Renal cortex interstitium (tissue), 11 donors: ENCODE measurements around the gene ITPR3. TPM values are rescaled to one million over a fixed set of nuclear protein-coding genes. Genes with fewer than 3 reads are reported as not detected.

Experiments
- DNase-seq, 11 donors: peaks; one replicate each; pipeline ENCODE4 v3.0.0-alpha.2; 2013; ENCODE audit warnings: low read depth in 9 of 11, low spot score in 4 of 11; ENCODE audit errors: extremely low read depth in 1 of 11
- polyA plus RNA-seq, 3 donors: library from polyadenylated mRNA; unstranded; fragments of 120-200 nt; gene quantifications; one replicate each; pipeline ENCODE4 v1.2.1, GENCODE V29; 2013; ENCODE audit not compliant: insufficient read length in 3 of 3

Gene ITPR3
- polyA plus RNA-seq, 3 donors = 7.2 to 12.4 (median 8.6) TPM

DNA sequence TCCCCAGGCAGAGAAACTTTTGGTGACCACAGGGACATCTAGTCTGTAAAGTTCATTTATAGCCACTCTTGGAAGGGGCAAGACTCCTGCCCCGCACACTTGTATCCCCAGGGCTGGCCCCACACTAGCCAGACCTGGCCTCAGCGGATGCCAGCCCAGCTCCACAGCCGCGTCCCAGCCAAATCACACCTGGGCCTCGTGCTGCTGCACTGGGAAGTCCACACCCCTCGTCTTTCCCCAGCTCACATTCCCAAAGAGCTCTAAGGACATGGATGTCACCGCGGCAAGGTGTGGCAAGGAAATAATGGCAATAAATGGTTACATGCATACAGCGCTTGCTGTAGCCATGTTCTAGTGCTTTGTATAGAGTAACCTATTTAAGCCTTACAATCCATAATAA, 117.0 kb downstream of the ITPR3 start:
- no peak for DNase-seq

DNA sequence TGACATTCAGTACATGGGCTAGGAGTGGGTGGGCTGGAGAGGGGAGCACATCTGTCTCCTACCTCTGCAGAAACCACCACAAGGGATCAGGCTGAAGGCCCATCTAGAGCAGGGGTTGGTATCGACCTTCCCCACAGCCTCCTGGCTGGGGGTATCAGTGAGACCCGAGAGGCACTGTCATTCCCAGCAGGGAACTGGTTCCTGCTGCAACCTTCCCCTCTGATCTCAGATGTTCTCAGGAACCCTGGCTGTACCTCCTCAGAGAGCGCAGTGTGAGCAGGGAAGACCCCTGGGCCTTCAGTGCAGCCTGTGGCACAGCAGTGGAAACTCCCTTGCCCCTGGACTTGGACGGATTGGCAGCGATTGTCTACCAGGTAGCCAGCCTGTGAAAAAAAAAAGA, 117.8 kb downstream of the ITPR3 start:
- DNase-seq = no peak

DNA sequence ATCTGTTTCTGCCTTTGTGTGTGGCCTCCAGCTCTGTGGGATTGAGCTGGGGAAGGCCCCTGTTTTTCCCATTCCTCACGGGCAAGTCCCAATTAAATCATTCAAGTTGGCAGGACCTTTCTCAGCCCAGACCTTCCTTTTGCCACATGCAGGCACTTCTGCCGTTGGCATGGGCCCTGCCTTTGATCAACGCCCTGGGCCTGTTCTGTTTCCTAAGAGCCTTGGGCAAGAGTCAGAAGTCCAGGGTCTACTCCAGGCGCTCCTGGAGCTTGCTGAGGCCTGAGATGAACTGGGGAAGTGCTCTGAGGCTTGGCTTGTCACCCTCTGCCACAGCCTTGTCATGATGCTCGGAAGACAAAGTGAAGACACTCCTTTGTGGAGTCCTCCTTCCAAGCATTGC, 118.4 kb downstream of the ITPR3 start:
- no peak for DNase-seq

DNA sequence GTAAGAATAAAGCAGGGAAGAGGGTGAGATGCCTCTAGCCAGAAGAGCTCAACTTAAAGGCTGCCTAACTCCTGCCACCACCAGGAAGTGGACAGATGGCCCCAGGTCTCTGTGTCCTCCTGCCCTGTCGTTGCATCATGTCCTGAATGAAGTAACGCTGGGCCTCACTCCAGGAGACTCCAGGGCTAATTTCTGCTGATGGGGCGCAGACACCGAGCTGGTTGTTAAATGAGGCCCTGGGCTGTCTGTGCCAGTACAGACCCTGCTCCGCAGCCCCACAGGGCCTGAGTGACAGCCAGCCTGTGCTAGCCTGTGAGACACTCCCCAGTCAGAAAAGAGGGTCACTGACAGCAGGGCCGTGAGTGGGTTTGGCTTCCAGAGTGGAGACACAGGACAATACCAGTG, 119.1 kb downstream of the ITPR3 start:
- DNase-seq = no peak

DNA sequence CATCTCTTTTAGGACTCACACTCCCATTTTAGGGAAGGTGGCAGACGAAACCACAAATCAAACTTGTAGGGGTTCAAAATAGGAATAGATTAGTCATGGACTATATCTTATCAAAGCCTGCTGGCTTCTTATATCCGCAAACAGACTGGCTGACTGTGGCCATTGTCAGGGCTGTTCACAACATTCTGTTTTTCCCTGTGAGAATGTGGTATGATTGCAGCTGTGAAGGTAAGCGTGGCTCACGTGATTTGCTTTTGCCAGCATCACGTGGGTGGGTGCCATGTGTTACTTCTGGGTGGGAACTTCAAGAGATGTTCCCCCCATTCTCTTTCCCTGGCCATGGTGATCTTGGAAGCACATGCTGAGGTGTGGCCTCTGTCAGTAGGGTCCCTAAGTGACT, 119.7 kb downstream of the ITPR3 start:
- DNase-seq = no peak

DNA sequence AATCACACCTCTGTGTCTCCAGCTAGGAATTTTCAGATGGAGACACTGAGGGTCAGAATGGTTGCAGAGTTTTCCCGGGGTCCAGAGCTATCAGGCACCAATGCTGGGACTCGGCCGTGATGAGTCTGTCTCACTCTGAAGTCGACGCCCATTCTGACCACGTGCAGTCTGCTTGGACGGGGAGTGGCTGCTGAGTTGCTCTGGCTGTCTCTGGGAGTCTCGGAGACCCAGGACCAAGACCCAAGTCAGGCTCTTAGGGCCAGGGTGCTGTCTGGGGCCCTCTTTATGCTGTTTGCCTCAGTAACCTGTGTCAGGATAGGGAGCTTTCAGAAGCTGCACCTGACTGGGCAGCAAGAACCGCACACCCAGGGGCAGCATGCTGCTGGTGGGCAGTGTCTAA, 121.0 kb downstream of the ITPR3 start:
- no peak for DNase-seq

DNA sequence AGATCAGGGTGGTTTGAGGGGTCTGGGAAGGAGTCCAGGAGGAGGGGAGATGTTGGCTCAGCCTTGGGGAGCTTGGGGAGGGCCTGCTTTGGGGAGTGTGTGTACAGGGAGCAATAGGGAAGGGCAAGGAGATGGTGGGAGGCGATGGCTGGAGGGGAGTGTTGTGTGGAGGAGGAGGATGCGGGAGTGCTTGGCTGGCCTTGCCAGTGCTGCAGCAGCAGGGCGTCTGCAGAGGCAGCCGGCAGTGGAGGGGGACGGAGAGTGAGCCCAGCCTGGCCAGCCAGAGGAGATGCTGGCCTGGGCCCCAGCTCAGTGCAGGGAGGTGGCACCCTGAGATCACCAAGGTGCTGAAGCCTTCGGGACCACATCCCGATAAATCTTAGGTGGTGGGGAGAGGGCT, 121.7 kb downstream of the ITPR3 start:
- DNase-seq = no peak

DNA sequence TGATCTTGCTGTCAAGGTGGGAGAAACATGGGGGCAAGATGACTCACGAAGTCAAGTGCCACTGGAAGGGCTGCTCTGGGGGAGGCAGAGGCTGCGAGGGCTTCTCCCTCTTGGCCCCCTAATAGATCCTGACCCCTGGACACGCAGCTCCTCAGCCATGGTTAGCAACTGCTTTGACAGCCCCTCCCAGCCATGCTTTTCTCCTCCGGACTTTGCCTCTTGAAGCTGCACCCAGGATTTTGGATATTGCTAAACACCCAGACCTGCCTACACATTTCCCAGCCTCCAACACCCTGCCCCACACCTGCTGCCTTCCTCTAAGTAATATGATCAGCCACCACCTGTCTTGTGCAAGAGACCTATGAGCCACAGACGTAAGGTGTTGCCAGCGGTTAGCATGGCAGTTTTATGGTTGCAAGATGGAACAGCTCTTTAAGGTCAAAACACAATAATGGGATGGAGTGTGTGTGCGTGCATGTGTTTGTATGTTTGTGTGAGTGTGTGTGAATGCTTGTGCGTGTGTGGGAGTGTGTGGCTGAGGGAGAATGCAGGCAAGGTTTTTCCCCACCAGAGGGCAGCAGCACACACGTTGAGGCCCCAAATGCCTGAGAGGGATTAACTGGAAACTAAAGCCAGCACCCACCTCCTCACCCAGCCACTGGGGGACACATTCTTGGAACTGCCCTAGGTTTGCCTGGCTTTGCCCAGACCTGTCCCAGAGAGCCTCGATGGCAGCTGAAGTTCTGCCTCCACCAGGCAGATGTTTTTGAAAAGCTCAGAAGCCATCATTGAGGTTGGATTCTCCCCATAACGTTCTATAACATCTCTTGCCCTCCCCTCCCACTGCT, 123.1 kb downstream of the ITPR3 start:
- peak; percentile 66 to 81 (median 74) for DNase-seq

DNA sequence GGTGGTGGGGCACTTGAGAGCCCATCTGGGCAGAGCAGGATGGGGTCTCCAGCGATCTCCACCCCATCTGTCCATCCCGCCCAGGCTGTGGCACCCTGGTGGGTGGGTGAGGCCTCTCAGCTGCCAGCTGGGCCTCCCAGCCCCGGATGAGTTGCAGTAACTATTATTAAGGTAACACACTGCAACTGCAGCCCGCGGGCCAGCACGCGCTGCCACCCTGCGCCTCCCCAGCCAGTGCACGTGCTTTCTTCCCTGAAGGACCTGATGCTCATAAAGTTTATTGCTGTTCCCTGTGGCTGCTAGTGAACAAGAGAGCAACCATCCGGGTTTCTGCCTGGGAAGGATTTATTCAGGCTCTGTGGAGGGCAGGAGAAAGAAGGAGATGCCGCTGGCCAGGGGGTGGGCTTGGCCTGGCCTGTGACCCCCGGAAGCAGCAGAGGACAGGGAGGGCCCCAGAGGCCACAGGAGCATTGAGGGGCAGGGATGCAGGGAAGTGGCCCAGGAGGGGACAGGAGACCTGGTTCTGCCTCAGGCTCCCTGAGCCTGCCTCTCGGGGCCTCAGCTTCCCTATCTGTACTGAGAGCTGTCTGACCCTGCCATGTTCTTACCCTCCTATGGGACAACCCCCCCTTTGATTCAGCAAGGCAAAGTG, 123.9 kb downstream of the ITPR3 start:
- DNase-seq = no peak

DNA sequence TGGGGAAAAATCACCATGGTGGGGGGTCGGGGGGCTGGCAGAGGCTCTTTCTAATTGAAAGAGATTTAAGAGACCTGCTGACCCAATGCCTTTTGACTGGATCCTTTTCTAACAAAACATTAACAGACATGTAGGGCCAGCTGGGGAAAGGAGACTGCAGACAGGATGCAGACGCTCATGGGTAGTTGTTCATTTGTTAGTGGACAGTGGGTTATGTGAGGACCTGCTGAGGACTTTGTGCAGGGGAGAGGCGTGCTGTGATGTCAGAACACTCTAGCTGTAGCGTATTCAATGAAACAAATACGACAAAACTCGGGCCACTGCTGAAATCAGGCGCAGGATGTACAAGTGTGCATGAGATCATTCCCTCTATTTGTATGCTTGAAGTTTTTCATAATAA, 124.4 kb downstream of the ITPR3 start:
- DNase-seq = no peak

Other genes with a start within 250 kb of the ITPR3 start
- 10 to 100 TPM; 37.0 to 50.3 (median 46.5) TPM for gene KIFC1, start 229.5 kb upstream of the ITPR3 start, polyA plus RNA-seq
- 10 to 100 TPM; 57.8 to 82.8 (median 68.8) TPM for gene PHF1, start 210.3 kb upstream of the ITPR3 start, polyA plus RNA-seq
- 100 to 1,000 TPM; 226 to 254 (median 240) TPM for gene CUTA, start 203.2 kb upstream of the ITPR3 start, polyA plus RNA-seq
- gene SYNGAP1, start 201.3 kb upstream of the ITPR3 start, polyA plus RNA-seq = 10 to 100 TPM; 32.6 to 51.5 (median 33.5) TPM
- gene ZBTB9, start 166.7 kb upstream of the ITPR3 start, polyA plus RNA-seq = 10 to 100 TPM; 13.4 to 17.7 (median 15.5) TPM
- gene BAK1, start 41.0 kb upstream of the ITPR3 start, polyA plus RNA-seq = 10 to 100 TPM; 21.0 to 24.1 (median 21.7) TPM
- 10 to 100 TPM; 58.5 to 68.6 (median 65.6) TPM for gene UQCC2, start 90.4 kb downstream of the ITPR3 start, polyA plus RNA-seq
- 1 to 10 TPM in 2 of 3 donors, under 1 TPM in 1; 0.93 to 1.1 (median 1.1) TPM for gene IP6K3, start 125.6 kb downstream of the ITPR3 start, polyA plus RNA-seq
- 10 to 100 TPM; 65.9 to 78.7 (median 66.1) TPM for gene LEMD2, start 167.8 kb downstream of the ITPR3 start, polyA plus RNA-seq
- gene MLN, start 182.7 kb downstream of the ITPR3 start, polyA plus RNA-seq = 1 to 10 TPM; 1.5 to 2.2 (median 1.9) TPM